ENCODE measurements around the gene HLA-F.

Gene HLA-F

DNA sequence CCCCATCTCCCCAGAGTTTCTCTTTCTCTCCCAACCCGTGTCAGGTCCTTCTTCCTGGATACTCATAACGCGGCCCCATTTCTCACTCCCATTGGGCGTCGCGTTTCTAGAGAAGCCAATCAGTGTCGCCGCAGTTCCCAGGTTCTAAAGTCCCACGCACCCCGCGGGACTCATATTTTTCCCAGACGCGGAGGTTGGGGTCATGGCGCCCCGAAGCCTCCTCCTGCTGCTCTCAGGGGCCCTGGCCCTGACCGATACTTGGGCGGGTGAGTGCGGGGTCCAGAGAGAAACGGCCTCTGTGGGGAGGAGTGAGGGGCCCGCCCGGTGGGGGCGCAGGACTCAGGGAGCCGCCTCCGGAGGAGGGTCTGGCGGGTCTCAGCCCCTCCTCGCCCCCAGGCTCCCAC lies at the start of gene HLA-F:
Gene HLA-F (plus strand): TSS at position 173 of the 404 bp plus-strand sequence. CDS start 30 bp downstream, at position 203.
- in situ Hi-C loops (cut with HindIII; ENCODE audit: low sequenced_read_pairs), result no loop called here

DNA sequence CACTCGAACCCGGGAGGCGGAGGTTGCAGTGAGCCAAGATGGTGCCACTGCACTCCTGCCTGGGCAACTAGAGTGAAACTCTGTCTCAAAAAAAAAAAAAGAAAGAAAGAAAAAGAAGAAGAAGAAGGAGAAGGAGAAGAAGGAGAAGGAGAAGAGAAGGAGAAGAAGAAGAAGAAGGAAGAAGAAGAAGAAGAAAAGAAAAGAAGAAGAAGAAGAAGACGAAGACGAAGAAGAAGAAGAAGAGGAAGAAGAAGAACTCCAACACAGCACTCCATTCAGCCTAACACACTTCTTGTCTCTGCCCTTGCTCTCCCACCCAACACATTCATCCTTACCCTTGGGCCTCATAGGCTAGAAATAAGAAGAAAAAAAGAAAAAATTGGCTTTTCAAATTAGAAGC lies 49.2 kb upstream of the HLA-F start:
- in situ Hi-C loops (cut with HindIII; ENCODE audit: low sequenced_read_pairs), result no loop called here

DNA sequence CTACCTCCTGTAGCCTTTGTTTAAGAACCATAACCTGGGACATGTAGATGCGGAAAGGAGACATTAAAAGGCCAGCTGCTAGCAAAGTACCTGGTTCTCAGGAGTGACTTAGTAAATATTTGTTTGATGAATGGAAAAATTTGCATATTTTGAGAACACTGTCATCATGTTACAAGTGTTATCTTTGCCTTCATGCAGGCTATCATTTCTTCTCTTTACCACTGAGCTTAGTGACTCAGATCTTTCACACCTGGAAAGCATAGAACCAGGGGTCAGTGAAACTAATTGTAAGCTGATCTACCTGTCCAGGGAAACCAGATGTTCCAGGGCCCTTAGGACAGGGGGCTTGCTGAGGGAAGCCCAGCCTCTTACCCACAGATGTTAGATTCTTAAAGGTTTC lies 47.7 kb upstream of the HLA-F start:
- in situ Hi-C loops (cut with HindIII; ENCODE audit: low sequenced_read_pairs), result no loop called here

DNA sequence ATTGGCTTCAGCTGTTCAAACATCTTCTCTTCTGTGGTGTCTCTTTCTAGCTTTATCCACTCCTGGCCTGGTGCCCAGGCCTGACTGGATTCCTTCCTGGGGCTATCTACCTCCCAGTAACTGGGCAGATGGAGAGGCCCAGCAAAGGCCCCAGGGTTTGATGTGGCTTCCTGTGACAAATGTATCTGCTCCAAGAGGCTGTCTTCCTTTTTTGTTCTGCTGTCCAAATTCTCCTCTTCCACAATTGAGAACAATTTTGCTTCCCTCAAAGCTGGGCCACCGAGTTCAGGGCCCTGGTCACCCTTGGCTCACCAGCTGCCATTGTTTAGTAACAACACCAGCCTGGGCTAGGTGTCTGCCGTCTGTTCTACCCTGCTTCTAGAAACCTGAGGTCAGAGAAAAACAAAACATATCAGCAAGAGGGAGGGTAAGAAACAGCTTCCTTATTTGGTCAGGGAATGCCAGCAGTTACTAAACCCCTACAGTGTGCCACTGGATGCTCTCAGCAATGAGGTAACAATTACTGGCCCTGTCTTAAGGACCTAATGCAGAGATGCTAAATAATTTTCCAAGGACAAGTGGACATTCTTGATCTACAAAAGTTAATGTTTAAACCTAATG lies 46.1 kb upstream of the HLA-F start:
- in situ Hi-C loops (cut with HindIII; ENCODE audit: low sequenced_read_pairs), result no loop called here

DNA sequence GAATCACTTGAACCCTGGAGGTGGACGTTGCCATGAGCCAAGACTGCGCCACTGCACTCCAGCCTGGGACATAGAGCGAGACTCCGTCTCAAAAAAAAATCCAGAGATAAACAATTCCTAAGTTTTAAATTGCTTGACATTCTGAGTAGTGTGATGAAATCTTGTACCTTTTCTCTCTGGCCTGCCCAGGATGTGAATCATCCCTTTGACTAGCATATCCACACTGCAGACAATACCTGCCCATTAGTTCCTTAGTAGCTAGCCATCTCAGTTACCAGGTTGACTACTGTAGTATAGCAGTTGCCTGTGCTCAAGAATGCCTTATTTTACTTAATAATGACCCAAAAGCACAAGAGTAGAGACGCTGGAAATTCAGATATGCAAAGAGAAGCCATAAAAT lies 45.1 kb upstream of the HLA-F start:
- in situ Hi-C loops (cut with HindIII; ENCODE audit: low sequenced_read_pairs), result no loop called here

DNA sequence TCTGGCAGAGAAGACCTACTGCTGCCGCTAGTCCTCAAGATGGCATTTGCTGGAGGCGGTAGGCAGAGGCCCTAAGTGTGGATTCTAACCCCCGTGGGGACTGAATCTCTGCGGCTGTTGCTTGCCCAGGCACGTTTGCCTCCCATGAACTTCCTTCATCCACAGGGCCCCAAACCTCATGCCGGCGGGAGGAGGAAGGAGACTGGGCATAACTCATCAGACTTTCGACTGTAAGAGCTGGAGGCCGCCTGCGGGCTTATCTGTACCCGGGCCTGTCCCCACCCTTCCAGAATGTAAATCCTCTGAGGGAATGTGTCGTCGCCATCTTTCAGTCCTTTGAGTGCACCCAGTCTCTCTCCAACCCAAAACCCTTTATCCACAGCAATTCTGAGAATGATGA lies 43.3 kb upstream of the HLA-F start:
- in situ Hi-C loops (cut with HindIII; ENCODE audit: low sequenced_read_pairs), result loop anchor here (5.0 kb wide), 1 partner anchor 77 kb away; no protein-coding TSS in a partner anchor

DNA sequence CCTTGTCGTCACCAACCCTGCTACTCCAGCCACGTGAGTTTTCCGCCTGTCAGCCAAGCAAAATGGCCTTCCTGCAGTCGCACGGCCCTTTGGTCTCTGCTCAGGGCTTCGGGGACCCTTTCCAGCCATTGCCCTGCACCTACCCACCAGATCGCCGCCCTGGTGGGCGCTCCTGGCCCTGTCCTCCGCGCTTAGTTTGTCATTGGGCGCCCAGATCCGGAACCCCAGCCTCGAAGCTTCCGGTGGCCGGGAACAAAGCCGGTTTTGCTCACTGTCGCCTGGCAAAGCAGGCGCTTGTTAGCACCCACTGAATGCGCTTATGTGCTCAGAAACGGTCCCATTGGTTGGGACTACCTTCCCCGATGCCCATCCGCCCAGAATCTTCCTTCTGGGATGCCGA lies 42.8 kb upstream of the HLA-F start:
- in situ Hi-C loops (cut with HindIII; ENCODE audit: low sequenced_read_pairs), result loop anchor here (5.0 kb wide), 1 partner anchor 77 kb away; no protein-coding TSS in a partner anchor

DNA sequence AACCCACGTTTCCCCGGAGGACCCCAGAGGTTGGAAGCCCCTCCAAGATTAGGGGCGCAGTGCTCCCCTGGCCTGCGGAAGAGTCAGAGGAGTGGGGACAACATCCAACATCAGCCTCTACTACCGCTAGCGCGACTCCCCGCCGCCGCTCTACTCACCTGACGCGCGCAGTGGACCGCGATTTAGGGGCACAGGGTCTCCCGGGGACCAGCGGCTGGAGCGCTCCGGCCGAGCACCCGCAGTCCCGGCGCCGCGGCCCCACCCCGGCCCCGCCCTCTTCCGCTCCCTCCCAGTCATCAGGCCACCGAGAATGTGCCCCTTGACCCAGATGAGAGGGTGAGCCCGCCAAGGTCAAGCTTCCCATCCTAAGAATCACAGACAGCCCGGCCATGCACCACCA lies 42.3 kb upstream of the HLA-F start, which contains the start of gene ZFP57:
Gene ZFP57 (minus strand): TSS at position 249 of the 400 bp plus-strand sequence. CDS start 4,149 bp downstream, outside the sequence.
- in situ Hi-C loops (cut with HindIII; ENCODE audit: low sequenced_read_pairs), result loop anchor here (5.0 kb wide), 1 partner anchor 76 kb away; no protein-coding TSS in a partner anchor

DNA sequence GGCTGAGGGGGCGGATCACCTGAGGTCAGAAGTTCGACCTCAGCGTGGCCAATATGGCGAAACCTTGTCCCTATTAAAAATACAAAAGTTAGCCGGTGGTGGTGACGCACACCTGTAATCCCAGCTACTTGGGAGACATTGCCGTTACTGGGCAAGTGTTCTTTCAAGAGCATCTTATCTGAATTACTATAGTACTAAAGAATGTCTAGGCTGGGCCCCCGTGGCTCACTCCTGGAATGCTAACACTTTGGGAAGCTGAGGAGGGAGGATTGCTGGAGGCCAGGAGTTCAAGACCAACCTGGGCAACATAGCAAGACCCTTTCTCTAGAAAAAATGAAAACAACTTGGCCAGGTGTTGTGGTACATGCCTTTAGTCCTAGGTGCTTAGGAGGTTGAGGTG lies 41.4 kb upstream of the HLA-F start:
- in situ Hi-C loops (cut with HindIII; ENCODE audit: low sequenced_read_pairs), result loop anchor here (5.0 kb wide), 1 partner anchor 75 kb away; no protein-coding TSS in a partner anchor

DNA sequence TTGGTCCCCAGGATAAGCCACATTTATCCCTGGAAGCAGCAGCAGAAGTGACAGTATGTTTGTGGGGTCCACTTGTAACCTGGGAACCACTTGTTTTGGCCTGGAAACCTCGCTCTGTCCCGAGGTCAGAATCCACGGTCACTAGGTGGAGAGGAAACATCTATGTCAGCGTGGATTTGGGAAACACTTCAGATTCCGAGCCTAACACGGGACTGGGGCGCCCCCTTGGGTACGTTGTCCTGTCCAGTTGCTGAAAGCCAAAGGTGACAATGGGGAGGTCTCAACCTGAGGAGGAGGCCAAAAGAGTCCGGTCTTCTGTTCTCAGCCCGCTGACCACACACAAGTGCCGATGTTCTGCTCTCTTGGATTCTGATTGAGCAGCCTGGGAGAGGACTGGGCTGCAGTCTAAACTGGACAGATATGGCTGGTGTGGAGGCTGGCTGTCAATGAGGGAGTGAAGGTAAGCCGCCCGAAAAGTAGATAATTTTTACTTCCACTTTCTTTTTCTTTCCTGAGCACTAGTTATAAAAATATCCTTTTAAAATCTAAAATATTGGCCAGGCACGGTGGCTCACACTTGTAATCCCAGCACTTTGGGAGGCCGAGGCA lies 37.4 kb upstream of the HLA-F start:
- in situ Hi-C loops (cut with HindIII; ENCODE audit: low sequenced_read_pairs), result no loop called here

DNA sequence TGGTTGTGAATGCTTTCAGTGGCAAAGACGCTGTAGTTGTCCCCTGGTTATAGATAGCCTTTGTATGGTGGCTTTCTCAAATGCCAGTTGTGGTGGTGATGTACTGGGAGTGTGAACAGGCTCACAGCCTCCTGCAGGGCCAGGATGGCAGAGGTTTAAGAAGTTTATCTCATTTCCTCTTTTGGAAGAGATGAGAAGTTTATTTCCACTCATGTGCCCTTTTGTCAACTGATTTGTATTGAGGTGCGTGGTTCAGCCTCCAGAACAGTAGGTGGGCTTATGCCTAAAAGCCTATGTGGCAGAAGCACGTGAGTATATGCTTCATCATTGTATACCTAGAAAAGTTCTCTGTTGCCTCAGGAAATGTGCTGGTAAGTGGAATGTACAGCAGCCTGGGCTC lies 28.6 kb upstream of the HLA-F start:
- in situ Hi-C loops (cut with HindIII; ENCODE audit: low sequenced_read_pairs), result no loop called here

DNA sequence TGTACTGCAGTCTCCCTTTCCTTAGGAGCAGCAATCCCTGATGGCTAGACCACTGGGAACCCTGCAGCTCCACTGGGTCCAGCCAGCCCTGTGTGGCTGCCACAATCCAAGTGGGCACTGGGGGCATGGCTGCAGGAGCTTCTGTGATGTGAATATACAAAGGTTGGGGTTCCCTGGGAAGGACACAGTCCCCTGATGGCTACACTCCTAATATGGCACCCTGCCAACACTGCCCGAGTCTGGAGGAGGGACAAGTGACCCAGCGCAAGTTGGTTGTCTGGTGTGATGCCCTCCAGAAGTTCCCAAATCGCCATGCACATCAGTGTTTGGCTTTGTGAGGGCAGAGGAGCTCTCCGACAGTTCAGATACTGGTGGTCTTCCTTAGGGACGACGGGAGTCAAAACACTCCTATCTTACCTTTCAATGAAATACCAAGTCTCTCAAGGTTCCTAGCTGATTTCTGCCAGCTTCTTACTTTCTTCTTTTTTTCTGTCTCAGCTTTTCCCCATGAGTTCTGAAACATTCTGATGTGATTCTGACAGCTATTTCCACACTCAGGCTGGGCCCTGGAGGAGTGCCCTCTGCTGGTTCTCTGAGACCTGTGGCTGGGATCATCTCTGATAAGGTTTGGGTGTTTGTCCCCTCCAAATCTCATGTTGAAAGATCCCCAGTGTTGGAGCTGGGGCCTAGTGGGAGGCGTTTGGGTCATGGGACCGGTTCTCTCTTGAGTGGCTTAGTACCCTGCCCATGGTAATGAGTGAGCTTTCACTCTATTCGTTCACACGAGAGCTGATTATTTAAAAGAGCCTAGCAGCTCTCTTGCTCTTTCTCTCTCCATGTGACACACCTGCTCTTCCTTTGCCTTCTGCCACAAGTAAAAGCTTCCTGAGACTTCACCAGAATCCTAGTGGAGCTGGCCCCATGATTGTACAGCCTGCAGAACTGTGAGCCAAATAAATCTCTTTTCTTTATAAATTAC lies 26.8 kb upstream of the HLA-F start:
- in situ Hi-C loops (cut with HindIII; ENCODE audit: low sequenced_read_pairs), result no loop called here

DNA sequence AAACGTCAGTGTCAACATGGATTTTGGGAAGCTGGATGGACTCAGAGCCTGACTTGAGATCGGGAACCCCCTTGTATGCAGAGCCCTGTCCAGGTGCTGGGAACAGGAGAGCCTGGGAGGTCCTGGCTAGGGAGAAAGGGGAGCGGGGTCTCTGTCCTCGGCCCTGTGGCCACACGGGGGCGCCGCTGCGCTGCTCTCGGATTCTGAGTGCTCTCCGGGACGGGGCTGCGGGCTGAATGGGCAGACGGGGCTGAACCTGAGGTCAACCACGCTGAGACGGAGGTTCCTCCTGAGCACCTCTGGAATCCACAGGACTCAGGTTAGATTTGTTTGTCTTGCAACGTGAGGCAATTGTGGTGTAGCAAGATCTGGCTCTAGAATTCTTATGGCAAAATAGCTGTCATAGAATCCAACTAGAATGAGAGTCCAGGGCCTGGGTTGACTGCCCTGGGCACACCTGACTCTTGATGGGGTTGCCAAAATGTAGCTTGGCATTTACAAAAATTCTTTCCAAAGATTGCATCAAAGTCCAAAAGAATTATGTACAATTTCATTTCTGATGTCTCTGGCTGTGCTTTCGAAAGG lies 20.6 kb upstream of the HLA-F start:
- in situ Hi-C loops (cut with HindIII; ENCODE audit: low sequenced_read_pairs), result no loop called here

DNA sequence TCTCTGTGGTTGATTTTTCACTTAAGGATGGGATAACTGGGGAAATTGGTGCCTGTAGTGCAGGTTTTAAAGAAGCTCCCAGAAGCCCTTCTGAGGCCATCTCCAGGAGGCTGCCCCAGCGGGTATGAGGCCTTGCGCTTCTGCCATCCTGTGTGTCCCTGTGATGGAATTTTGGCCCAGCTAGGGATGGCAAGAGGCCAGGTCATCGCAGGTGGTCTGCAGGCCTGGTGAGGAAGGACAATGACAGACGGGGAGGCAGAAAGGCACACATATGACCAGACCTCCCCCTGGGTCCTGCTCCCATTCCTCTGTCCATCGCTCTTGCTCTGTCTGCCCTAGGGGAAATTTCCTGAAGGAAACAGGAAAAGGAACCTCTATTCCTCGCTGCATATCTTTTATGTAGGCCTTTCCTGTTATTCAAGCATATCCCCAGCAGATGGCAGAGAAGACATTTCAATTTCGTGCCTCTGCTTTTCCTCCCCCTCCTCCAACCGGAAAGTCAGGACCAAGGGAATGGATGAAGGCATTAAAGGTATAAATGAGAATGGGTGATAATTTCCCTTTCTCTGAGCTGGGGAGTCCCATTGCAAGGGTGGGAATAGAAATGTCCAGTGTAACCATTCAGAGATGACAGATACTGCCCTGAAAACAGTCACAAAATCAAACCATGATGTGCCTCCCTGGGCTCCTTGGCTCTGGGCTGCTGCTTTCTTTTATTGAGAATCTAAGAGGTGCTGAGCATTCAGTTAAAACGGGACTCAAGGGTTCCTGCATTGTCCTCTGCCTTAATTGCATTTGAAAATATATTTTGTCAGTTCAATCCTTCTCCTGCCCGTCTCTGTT lies 17.6 kb upstream of the HLA-F start:
- in situ Hi-C loops (cut with HindIII; ENCODE audit: low sequenced_read_pairs), result no loop called here

DNA sequence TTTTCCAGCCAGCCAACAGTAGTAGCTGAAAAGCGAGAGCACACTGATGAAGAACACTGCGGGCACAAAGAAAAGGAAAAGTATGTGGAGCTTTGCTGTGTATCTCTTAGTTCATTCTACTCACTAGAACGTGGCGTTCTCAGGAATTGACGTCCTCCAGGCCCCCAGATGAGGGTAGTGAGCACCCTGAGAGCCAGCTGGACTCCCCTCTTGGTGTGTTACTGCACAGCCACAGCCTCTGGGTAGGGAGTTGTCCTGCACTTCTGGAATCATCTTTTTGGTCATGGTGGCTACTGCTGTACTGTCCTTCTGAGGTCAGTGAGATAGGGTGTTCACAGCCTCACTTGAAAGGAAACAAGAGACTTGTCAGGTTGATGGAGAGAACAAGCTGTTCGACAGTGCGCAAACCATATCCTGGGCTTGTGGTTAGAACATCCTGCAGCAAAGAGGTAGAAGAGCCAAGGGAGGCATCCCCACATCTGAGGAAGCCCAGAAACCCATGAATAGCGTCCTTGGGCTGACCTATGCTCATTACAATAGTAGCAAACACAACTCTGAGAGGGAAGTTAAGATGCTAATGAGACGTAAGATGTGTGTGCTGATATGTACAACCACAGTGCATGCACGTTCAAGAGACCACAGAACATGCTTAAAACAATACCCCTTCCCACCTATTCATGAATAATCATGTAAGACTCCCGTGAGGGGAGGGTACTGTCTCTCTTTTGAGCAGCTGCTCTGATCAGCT lies 14.6 kb upstream of the HLA-F start:
- in situ Hi-C loops (cut with HindIII; ENCODE audit: low sequenced_read_pairs), result no loop called here

DNA sequence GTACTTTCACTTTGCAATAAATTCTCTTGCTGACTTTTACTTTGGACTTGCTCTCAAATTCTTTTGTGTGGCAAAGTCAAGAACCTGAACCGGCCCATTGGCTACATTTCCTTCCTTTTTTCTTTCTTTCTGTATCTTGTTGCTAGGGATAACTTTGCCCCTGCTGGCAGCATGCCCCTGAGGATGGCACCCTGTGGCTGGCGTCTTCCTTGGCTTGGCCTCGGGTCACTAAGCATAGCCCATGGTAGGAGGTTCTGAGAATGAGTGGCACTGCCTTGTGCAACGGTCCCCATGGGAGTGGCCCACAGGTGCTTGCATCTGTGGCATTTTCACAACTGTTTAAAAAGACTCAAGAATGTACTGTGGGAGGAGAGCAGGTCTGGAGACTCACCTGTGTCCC lies 14.0 kb upstream of the HLA-F start:
- in situ Hi-C loops (cut with HindIII; ENCODE audit: low sequenced_read_pairs), result no loop called here

DNA sequence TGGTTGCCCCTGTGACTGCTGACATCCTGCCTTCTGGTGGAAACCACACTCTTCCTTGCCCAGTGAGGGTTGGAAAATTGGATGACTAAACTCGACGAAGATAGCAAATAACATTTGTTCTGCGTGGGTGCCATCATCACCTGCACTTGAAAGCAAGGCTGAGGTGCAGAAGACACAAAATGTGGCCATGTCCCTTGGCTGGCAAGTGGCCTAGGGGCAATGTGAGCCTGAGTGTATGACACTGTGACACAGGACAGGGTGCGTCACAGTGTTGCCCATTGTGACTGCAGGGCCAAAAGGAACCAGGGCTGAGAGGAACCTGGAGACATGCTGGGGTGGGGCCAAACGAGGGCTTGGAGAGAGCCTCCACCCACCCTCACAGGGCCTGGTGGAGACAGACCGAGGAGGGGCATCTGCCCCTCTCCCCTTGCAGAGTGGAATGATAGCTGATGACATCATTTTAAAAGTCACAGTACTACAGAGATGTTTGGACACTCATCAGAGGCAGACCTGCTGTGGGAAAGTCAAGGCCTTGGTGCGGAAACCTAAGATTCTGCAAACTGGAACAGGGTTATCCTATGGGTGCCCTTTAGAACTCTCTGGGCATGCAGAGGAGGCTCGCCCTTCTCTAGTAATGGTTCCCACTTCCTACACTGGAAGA lies 12.8 kb upstream of the HLA-F start:
- in situ Hi-C loops (cut with HindIII; ENCODE audit: low sequenced_read_pairs), result no loop called here

DNA sequence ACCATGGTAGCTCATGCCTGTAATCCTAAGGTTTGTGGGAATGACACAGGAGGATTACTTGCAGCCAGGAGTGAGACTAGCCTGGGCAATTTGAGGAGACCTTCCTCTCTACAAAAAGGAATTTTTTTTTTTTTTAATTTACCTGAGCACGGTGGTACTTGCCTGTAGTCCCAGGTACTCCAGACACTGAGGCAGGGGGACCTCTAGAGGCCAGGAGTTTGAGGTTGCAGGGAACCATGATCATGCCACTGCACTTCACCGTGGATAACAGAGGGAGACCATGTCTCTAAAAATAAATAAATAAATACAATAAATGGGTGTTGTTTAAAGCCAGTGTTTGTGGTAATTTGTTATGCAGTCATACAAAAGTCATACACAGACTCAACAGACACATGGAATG lies 2.4 kb upstream of the HLA-F start:
- in situ Hi-C loops (cut with HindIII; ENCODE audit: low sequenced_read_pairs), result no loop called here
